ENCODE results near the gene E2F6.
"Not testable (repeated sequence)": the region's sequence is repeated elsewhere in the genome, so short reads cannot be mapped to it uniquely, and the experiment has no call there.

The E2F6 gene

DNA sequence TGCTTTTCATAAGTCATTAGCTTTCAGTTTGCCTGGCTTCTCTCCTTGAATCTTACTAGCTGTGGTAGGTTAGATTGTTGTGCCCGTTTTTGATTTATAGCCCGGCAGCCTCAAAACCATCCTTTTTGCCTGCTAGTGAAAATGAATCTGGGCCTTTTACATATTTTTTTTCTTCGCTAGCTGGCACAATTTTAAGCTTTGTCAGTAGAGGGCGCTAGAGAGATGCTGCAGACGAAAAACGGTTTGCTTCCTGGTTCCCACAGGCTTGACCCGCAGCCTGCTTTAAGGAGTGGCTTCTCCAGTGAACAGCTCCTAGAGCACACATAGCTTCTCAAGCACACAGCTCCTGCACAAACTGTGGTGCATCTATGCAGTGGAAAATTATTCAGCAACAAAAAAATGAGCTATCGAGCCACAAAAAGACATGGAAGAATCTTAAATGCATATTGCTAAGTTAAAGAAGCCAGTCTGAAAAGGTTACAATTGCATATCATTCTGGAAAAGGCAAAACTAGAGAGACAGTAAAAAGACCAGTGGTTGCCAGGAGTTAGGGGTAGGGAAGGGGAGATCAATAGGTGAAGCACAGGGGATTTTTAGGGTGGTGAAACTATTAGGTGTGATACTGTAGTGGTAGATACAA, 47.9 kb downstream of the E2F6 start:
- in situ Hi-C loops (cut with HindIII; ENCODE audit: low sequenced_read_pairs) = loop anchor here (5.0 kb wide), 1 partner anchor 106 kb away; no protein-coding TSS in a partner anchor

DNA sequence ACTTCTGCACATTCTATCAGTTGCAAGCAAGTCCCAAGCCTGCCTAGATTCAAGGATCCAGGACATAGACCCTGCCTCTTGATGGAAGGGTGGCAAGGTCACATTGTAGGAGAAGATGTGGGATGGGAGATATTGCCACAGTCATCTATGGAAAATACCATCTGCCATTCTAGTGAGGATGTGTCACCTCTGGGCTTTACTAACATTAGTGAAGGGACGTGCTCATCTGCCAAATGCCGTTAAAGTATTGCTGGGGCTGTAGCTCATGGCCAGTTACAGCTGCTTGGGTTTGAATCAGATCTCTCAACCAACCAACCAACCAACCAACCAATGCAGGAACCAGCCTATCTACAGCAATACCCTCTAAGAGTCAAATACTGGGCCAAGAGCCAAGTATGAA, 49.0 kb downstream of the E2F6 start:
- in situ Hi-C loops (cut with HindIII; ENCODE audit: low sequenced_read_pairs) = loop anchor here (5.0 kb wide), 1 partner anchor 105 kb away; no protein-coding TSS in a partner anchor

DNA sequence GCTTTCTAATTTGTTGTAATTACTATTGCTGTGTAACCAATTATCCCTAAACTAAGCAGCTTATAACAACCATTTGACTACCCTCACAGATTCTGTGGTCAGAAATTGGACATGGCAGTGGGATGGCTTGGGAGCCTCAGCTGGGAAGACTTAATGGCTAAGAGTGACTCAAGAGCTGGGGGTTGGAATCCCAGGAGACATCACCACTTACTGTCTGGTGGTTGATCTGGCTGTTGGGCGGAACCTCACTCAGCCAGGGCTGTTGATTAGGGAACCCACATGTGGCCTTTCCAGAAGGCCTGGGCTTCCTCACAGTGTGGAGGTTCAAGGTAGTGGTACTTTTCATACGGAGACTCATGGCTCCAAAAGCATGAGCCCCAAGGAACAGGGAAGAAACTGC, 49.8 kb downstream of the E2F6 start:
- in situ Hi-C loops (cut with HindIII; ENCODE audit: low sequenced_read_pairs) = loop anchor here (5.0 kb wide), 1 partner anchor 104 kb away; no protein-coding TSS in a partner anchor

DNA sequence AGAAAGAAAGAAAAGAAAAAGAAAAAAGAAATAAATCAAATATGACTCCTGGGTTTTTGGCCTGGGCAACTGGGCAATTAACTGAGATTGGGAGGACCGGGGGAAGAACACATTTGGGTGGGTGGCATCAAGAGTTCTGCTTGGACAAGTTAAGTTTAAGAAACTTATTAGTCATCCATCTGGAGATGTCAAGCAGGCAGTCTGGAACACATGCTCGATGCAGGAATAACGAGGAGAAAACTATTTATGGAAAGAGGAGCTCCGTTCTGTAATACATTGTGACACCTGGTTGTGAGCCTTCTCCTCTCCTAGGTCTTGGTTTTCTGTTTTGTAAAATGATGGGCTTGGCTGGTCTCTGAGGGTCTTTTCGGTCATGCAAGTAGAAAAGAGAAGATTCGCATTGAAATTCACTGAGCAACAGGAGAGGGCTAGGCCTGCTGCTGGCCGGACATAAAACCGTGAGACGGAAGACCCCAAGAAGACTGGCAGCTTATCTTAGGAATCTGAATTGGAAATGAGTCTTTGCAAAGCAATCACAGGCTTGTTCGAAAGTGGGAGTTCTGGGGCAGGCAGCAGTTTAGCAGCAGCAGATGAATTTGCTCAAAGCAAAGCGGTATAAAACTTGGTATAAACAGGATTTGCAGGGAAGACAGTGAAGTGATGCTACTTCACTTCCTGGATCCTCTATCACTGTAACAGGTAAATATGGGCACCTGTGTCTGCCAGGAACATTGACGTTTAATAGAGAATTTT, 51.4 kb downstream of the E2F6 start:
- in situ Hi-C loops (cut with HindIII; ENCODE audit: low sequenced_read_pairs) = loop anchor here (5.0 kb wide), 2 partner anchors 102 to 282 kb away; a partner anchor contains a TSS

DNA sequence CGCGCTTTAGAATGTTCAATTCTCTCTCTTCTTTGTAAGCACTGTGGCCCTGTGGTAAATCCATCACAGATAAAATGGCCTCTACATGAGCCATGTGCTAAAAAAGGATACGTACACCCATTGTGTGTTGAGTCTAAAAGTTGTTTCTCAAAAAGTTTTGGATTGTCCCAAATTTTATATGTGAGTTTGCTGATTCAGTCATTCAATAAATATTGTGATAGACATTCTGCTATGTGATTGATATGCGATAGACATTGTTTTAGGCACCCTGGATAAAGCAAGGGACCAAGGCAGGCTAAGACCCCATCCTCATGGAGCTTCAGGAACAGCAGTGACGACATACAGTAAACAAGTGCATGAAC, 53.5 kb downstream of the E2F6 start:
- in situ Hi-C loops (cut with HindIII; ENCODE audit: low sequenced_read_pairs) = loop anchor here (5.0 kb wide), 1 partner anchor 280 kb away; a partner anchor contains a TSS

DNA sequence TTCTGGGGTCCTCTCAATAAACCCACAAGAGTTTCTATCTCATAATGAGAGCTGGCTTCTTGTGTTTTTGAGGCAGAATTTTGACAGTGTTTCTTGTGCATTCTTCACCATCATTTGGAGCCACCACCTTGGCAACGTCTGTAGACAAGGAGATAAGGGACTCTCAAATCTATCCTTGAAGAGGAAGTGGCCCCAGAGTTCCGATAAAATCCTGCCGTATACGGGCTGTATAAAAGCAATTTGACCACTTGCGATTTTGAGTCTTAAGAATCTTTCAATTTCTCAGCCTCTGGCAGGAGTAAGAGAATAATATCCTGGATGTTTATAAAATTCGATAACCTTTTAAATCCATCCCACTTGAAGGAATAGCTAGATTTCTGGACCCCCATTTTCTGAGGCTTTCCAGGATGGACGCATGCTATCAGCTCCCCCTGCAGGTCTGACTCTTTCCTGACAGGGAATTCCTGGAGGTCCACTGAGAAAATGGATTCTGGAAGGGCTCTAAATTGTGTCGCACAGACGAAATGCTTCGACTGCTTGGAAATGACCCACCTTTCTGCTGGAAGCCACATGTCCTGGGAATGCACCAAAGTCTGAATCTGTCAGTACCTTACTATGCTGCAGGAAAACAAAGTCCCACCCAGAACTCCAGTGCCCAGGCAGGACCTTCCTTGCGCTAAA, 54.1 kb downstream of the E2F6 start:
- in situ Hi-C loops (cut with HindIII; ENCODE audit: low sequenced_read_pairs) = loop anchor here (5.0 kb wide), 1 partner anchor 280 kb away; a partner anchor contains a TSS

DNA sequence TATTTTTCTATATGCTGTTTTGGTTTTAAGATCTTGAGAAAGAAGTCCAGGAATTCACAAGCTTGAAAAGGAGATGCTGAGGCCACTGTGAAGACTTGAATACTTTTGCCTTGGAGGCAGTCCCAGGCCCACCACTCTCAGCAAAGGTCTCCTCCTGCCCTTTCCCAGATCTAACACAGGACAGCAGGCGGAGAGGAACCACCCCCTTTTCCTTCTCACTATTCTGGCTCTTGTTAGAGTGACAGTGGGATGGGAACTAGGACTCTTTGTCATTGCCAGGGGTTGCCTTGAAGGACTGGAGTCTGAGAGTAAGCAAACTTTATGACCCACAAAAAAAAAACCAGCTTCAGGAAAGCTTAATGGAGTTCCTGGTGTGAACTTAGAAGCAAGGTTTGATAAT, 54.7 kb downstream of the E2F6 start:
- in situ Hi-C loops (cut with HindIII; ENCODE audit: low sequenced_read_pairs) = loop anchor here (5.0 kb wide), 1 partner anchor 279 kb away; a partner anchor contains a TSS

DNA sequence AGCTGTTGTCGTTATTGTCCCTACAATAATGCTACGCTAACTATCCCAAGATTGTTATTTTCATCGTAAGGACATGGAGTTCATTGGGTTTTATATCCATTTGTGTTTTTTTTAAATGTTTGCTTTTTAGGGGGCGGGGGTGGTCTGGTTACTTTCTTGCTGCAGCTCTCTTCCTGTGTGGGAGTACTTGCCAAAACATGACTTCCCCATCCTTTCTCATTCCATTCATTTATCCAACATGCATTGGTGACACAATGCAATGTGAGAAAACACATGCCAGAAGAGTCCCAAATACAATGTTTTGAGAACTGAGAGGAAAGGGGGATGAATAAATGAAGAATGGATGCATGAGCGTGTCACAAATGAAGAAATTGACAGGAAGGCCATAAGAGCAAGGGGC, 55.9 kb downstream of the E2F6 start:
- in situ Hi-C loops (cut with HindIII; ENCODE audit: low sequenced_read_pairs) = loop anchor here (5.0 kb wide), 1 partner anchor 278 kb away; a partner anchor contains a TSS

DNA sequence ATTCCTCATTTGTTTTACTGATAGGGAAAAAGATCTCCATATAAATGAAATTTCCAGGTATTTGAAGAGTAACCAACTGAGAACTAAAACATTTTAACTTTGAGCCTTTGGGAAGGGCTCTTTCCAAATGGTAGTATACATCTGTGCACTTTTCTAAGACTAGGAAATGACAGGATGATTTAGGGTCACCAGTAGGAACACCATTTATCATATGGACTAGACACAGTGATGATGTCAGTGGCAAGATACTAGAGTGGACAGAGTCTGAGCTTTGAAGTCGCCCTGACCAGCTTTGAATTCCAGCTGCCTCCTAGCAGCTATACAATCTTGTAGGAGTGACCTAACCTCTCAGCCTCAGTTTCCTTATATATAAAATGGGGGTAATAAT, 56.4 kb downstream of the E2F6 start:
- in situ Hi-C loops (cut with HindIII; ENCODE audit: low sequenced_read_pairs) = no loop called here

DNA sequence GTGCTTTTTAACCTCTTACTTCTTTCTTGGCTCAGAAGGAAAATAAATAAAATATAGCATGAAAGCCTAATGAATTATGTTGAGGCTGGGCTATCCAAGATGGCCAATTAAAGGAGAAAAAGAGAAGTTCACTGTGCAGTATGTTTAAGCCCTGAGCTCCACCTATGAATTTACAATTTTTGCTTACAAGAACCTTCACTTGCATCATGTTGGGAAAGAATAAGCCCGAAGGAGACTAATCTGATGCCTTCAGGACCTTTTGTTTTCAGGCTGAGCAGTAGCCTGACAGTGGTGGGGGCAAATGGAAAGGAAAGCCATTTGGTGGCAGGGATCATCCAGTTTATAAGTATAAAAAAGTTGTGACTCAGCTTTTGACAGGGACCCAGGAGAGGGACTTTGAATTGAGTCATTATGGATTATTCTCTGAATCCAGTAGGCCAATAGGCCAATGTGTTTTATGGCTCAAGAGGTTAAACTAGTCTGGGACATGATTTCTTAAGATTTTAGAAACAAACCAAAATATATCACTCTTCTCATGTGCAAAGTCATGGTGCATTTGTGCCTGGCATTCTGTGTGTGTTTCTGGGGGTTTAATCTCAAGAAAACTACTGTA, 56.9 kb downstream of the E2F6 start:
- in situ Hi-C loops (cut with HindIII; ENCODE audit: low sequenced_read_pairs) = no loop called here

DNA sequence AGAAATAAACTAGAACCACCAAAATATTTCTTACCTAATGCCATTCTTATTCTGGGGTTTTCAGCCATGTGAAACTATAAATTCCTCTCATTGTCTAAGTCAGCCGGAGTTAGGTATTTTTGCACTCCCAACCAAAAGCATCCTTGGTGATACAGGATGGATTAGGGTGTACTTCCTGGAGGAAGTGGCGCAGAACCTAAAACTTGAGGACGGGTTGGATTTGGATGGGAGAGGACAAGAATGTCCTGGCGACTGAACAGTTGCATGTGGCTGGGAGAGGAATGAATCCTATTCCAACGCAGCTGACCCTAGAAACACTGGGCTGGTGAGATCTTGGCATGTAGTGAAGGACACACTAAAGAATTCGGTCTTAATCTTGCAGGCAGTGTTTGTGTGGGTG, 58.5 kb downstream of the E2F6 start:
- in situ Hi-C loops (cut with HindIII; ENCODE audit: low sequenced_read_pairs) = no loop called here

DNA sequence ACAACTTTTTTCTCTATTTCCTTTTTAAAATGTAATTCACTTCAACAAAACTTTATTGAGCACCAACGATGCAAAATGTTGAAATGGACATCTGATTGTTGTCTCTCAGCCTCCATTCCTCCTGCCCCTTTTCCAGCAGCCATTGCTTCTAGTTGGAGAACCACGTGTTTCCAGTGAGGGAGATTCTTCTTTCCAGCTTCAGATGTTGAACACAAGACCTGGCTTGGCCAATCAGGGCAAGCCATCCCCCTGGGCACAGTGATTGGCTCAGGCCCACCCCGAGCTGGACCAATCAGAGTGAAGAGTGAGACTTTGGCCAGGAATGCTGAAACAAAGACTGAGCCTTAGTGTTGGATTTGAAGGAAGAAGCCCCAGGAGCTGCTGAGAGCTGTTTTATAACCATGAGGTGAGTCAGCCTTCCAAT, 59.0 kb downstream of the E2F6 start:
- in situ Hi-C loops (cut with HindIII; ENCODE audit: low sequenced_read_pairs) = no loop called here

DNA sequence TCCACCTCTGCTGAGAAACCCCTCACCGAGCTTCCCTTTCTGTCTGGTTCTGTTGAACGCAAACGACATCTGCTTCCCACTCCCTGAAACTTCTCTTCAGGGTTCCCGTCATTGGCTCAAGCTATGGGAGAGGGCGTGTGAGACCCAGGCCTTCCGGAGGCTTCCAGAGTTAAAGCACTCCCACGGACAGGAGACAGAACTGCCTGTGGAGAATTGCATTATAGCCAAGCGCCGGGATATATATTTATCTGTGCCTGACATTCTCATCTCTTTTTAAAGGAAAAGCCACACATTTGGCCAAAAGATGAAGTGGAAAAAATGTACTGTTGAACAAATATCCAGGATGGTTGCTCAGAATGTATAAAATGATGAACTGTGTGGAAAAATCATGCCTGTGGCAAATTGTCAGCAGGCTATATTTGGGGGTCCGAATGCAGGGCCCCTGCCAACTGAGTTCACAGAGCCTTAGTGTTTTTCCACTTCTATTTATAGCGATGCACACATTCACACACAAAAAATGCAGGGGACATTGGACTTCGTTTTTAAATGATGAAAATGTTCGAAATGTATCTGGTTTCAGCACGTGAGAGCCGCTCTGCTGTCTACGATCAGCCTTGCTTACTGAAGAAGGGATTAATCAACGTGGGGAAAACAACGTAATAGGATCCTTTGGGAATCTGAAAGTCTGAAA, 59.5 kb downstream of the E2F6 start:
- in situ Hi-C loops (cut with HindIII; ENCODE audit: low sequenced_read_pairs) = no loop called here

DNA sequence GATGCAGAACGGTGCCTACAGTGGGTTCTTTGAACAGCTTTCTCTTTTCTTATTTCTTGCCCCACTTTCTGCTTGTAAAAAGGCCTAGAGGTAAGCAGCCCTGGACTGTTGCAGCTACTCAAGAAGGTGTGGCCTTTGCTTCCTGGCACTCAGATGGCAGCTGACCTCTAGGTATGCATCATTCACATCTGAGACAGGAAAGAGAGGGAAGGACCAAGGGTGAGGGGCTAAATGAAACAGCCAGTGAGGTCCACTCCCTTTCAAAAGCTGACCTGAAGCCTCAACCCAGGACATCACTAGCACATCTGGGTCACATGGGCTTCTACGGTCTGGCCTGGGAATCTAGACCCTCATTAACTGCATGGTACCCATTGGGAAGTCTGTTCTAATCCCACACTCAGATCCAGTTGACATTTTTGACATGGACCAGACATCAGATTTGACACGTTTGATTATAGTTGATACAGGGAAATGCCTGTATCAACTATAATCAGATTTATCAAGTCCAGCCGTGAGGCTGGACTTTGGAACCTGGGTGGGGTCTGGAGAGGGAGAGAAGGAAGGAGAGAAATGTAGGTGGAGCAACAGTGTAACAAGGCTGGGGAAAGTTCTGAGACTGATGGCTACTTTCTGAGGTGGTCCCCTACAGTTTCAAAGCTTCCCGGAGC, 60.2 kb downstream of the E2F6 start:
- in situ Hi-C loops (cut with HindIII; ENCODE audit: low sequenced_read_pairs) = no loop called here

DNA sequence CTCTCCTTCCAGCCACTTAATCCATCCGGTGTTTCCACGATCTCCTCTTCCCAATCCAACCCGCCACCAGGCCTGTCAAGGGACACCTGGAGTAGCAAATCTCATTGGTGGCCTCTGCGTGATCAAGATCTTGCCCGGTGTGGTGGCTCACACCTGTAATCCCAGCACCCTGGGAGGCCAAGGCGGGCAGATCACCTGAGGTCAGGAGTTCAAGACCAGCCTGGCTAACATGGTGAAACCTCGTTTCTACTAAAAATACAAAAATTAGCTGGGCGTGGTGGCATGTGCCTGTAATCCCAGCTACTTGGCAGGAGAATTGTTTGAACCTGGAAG, 60.9 kb downstream of the E2F6 start:
- in situ Hi-C loops (cut with HindIII; ENCODE audit: low sequenced_read_pairs) = not testable (repeated sequence)

DNA sequence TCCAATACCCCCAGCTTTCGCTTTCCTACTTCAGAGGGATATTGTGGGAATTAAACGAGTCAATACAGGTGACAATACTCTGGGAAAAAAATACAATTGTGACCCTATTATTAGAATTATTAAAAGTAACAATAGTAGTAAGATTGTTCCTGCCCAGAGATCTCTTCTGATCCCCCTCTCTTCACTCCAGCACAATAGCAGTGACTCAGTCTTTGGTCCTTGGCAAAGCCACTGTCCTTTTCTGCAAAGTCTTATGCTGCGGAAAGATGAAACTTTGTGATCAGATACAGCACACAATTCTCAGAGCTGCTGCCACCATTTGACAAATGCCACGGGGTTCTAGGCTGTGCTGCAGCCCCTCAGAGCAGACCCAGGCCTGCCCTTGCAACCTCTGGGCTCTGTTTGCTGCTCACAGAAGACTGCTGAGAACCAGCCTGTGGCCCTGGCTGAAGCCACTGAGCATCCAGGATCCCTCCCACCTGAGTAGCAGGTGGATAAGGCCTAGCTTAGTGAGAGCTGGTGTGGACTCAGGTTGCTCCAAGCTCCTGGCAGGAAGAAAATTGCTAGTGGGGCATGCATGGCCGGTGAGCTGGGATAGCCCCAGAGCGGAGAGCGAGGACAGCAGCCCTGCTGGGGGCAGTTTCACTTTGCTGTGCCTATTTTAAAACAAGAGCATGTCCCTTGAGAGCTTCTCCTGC, 61.4 kb downstream of the E2F6 start:
- in situ Hi-C loops (cut with HindIII; ENCODE audit: low sequenced_read_pairs) = no loop called here

DNA sequence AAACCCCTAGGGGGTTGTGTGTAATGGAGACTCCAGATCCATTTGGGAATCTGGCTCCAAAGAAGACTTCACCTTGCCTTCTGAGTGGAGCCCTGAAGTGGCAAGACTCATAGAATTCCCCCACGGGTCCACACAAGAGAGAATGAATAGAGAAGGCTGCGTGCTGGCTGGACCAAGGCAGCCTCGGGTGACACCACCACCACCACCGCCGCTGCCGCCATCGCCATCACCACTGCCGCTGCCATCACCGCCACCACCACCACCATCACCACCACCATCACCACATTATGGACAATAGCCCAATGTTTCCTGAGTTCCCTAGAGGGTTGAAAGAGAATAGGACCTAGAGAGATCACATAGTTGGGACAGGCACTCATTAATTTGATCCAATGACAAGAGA, 63.5 kb downstream of the E2F6 start:
- in situ Hi-C loops (cut with HindIII; ENCODE audit: low sequenced_read_pairs) = no loop called here

DNA sequence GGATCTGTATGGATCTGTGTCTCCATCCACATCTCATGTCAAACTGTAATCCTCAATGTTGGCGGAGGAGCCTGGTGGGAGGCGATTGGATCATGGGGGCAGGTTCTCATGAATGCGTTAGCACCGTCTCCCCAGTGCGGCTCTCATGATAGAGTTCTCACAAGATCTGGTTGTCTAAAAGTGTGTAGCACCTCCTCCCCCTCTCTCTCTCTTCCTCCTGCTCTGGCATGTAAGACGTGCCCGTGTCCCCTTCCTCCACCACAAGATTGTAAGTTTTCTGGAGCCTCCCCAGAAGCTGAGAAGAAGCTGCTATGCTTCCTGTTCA, 66.6 kb downstream of the E2F6 start:
- in situ Hi-C loops (cut with HindIII; ENCODE audit: low sequenced_read_pairs) = no loop called here

DNA sequence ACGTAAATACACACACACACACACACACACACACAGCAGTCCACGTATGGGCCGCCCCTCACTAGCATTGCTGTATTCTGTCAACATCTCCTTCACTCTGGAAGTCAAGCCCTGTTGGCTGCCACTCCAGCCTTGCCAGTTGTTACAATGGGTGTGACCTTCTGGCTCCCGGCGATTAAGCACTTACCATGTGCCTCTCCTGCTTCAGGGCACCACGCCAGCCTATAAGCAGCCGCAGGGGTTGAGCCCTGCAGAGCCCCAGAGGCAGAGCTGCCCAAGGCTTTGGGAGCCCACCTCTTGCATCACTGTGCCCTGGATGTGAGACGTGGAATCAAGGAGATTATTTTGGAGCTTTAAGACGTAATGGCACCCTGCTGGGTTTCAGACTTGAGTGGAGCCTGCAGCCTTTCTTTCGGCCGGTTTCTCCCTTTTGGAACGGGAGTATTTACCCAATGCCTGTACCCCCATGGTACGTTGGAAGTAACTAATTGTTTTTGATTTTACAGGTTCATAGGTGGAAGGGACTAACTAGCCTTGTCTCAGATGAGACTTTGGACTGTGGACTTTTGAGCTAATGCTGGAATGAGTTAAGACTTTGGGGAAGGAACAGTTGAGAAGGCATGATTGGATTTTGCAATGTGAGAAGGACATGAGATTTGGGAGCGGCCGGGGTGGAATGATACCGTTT, 67.1 kb downstream of the E2F6 start:
- in situ Hi-C loops (cut with HindIII; ENCODE audit: low sequenced_read_pairs) = no loop called here
